ENCODE data around the gene CFAP53.
"Not testable (repeated sequence)": the region's sequence is repeated elsewhere in the genome, so short reads cannot be mapped to it uniquely, and the experiment has no call there.

CFAP53 gene

GRCh38 chr18:50299626-50300388 lies 33.5 kb upstream of the CFAP53 start:
- Histone ChIP-seq H3K27ac (ENCODE audit: insufficient read depth in 1 of 2, low read depth in 1 of 2, low read length in 2 of 2, poor library complexity in 1 of 2, severe bottlenecking in 2 of 2) (no peak overlapping the region), H3K9me3 (ENCODE audit: control extremely low read depth in 1 of 5, control insufficient read depth in 4 of 5, insufficient read depth in 2 of 5, low read depth in 1 of 5, low read length in 4 of 5) (peaks cover 0 to 4% (median 4%) of the 10 kb centered on the region in 5 experiments), H3K4me1 (ENCODE audit: control extremely low read depth in 1 of 4, control insufficient read depth in 4 of 4, insufficient read depth in 4 of 4, low read length in 3 of 4) (peaks cover 0 to 12% (median 8%) of the 10 kb centered on the region in 4 experiments), H3K36me3 (ENCODE audit: control insufficient read depth in 4 of 4, insufficient read depth in 4 of 4, low read length in 3 of 4) (no peaks in the 10 kb centered on the region), H3K27me3 (replicated peaks in 2 of 5; ENCODE audit: control insufficient read depth in 4 of 5, insufficient read depth in 5 of 5, low read length in 4 of 5) (peaks cover 5 to 50% (median 11%) of the 10 kb centered on the region in 5 experiments), H3K4me3 (ENCODE audit: control insufficient read depth in 1 of 7, extremely low read depth in 1 of 7, insufficient read depth in 4 of 7, low read depth in 2 of 7, low read length in 6 of 7) (no peak overlapping the region)
- DNase-seq = no peak
- CTCF ChIA-PET = no interaction called here
- WGBS (ENCODE audit: insufficient coverage) = 82% methylated on average over 7 of the region's 7 CpGs
- POLR2A ChIA-PET = no interaction called here

- H3K4me1 ChIP-seq (ENCODE audit: control extremely low read depth in 1 of 4, control insufficient read depth in 4 of 4, insufficient read depth in 4 of 4, low read length in 3 of 4) = peaks cover 0 to 12% (median 8%) of the 10 kb centered on the region in 4 experiments
- CTCF ChIA-PET = interaction anchor here (1.0 to 1.5 kb wide), 2 partner anchors 10 to 57 kb away, joined by 3 to 4 read pairs; no protein-coding TSS in a partner anchor
- POLR2A ChIA-PET = no interaction called here
- H3K27me3 ChIP-seq (replicated peaks in 2 of 5; ENCODE audit: control insufficient read depth in 4 of 5, insufficient read depth in 5 of 5, low read length in 4 of 5) = peaks cover 5 to 47% (median 11%) of the 10 kb centered on the region in 5 experiments
- peaks cover 0 to 4% (median 4%) of the 10 kb centered on the region in 5 experiments for H3K9me3 ChIP-seq (ENCODE audit: control extremely low read depth in 1 of 5, control insufficient read depth in 4 of 5, insufficient read depth in 2 of 5, low read depth in 1 of 5, low read length in 4 of 5)
- H3K27ac ChIP-seq (ENCODE audit: insufficient read depth in 1 of 2, low read depth in 1 of 2, low read length in 2 of 2, poor library complexity in 1 of 2, severe bottlenecking in 2 of 2) = no peak overlapping the region
- 33% methylated on average over 39 of the region's 49 CpGs for WGBS (ENCODE audit: insufficient coverage)
- peak overlapping the region in 3 of 7 experiments; percentile 51 to 74 (median 67) for H3K4me3 ChIP-seq (ENCODE audit: control insufficient read depth in 1 of 7, extremely low read depth in 1 of 7, insufficient read depth in 4 of 7, low read depth in 2 of 7, low read length in 6 of 7)
- no peak for DNase-seq
- H3K36me3 ChIP-seq (ENCODE audit: control insufficient read depth in 4 of 4, insufficient read depth in 4 of 4, low read length in 3 of 4) = no peaks in the 10 kb centered on the region
Measured at GRCh38 chr18:50298443-50299284, 32.4 kb upstream of the CFAP53 start.

- Histone ChIP-seq H3K27ac (ENCODE audit: insufficient read depth in 1 of 2, low read depth in 1 of 2, low read length in 2 of 2, poor library complexity in 1 of 2, severe bottlenecking in 2 of 2) (no peak overlapping the region), H3K4me1 (ENCODE audit: control extremely low read depth in 1 of 4, control insufficient read depth in 4 of 4, insufficient read depth in 4 of 4, low read length in 3 of 4) (peaks cover 0 to 12% (median 8%) of the 10 kb centered on the region in 4 experiments), H3K36me3 (ENCODE audit: control insufficient read depth in 4 of 4, insufficient read depth in 4 of 4, low read length in 3 of 4) (no peaks in the 10 kb centered on the region), H3K4me3 (ENCODE audit: control insufficient read depth in 1 of 7, extremely low read depth in 1 of 7, insufficient read depth in 4 of 7, low read depth in 2 of 7, low read length in 6 of 7) (peak overlapping the region; percentile 3 to 74 (median 60)), H3K9me3 (ENCODE audit: control extremely low read depth in 1 of 5, control insufficient read depth in 4 of 5, insufficient read depth in 2 of 5, low read depth in 1 of 5, low read length in 4 of 5) (peaks cover 0 to 4% (median 4%) of the 10 kb centered on the region in 5 experiments), H3K27me3 (replicated peaks in 2 of 5; ENCODE audit: control insufficient read depth in 4 of 5, insufficient read depth in 5 of 5, low read length in 4 of 5) (peaks cover 5 to 40% (median 11%) of the 10 kb centered on the region in 5 experiments)
- CTCF ChIA-PET = interaction anchor here (0.6 to 1.5 kb wide), 4 partner anchors 10 to 978 kb away, joined by 3 to 4 read pairs (median 4); no protein-coding TSS in a partner anchor
- POLR2A ChIA-PET = no interaction called here
- WGBS (ENCODE audit: insufficient coverage) = 13% methylated on average over 21 of the region's 28 CpGs
- peak; percentile 84 to 93 (median 92) for DNase-seq
Measured at GRCh38 chr18:50297621-50298442, 31.5 kb upstream of the CFAP53 start.

GRCh38 chr18:50293039-50293438 lies 26.7 kb upstream of the CFAP53 start:
- DNase-seq = no peak
- Histone ChIP-seq H3K36me3 (ENCODE audit: control insufficient read depth in 4 of 4, insufficient read depth in 4 of 4, low read length in 3 of 4) (no peaks in the 10 kb centered on the region), H3K27me3 (replicated peaks in 2 of 5; ENCODE audit: control insufficient read depth in 4 of 5, insufficient read depth in 5 of 5, low read length in 4 of 5) (peaks cover 0 to 2% (median 0%) of the 10 kb centered on the region in 5 experiments), H3K4me3 (ENCODE audit: control insufficient read depth in 1 of 7, extremely low read depth in 1 of 7, insufficient read depth in 4 of 7, low read depth in 2 of 7, low read length in 6 of 7) (no peak overlapping the region), H3K9me3 (ENCODE audit: control extremely low read depth in 1 of 5, control insufficient read depth in 4 of 5, insufficient read depth in 2 of 5, low read depth in 1 of 5, low read length in 4 of 5) (no peaks in the 10 kb centered on the region), H3K4me1 (ENCODE audit: control extremely low read depth in 1 of 4, control insufficient read depth in 4 of 4, insufficient read depth in 4 of 4, low read length in 3 of 4) (peaks cover 2 to 10% (median 5%) of the 10 kb centered on the region in 4 experiments), H3K27ac (ENCODE audit: insufficient read depth in 1 of 2, low read depth in 1 of 2, low read length in 2 of 2, poor library complexity in 1 of 2, severe bottlenecking in 2 of 2) (no peak overlapping the region)
- ChIA-PET CTCF (interaction anchor here (1.3 kb wide), 1 partner anchor 15 kb away, joined by 3 read pairs; no protein-coding TSS in a partner anchor), POLR2A (no interaction called here)
- 100% methylated on average over 1 of the region's 1 CpG for WGBS (ENCODE audit: insufficient coverage)

- H3K4me1 ChIP-seq (ENCODE audit: control extremely low read depth in 1 of 4, control insufficient read depth in 4 of 4, insufficient read depth in 4 of 4, low read length in 3 of 4) = peaks cover 2 to 16% (median 13%) of the 10 kb centered on the region in 4 experiments
- no peak overlapping the region for H3K27ac ChIP-seq (ENCODE audit: insufficient read depth in 1 of 2, low read depth in 1 of 2, low read length in 2 of 2, poor library complexity in 1 of 2, severe bottlenecking in 2 of 2)
- no peaks in the 10 kb centered on the region for H3K9me3 ChIP-seq (ENCODE audit: control extremely low read depth in 1 of 5, control insufficient read depth in 4 of 5, insufficient read depth in 2 of 5, low read depth in 1 of 5, low read length in 4 of 5)
- WGBS (ENCODE audit: insufficient coverage) = 93% methylated on average over 3 of the region's 4 CpGs
- no peak overlapping the region for H3K4me3 ChIP-seq (ENCODE audit: control insufficient read depth in 1 of 7, extremely low read depth in 1 of 7, insufficient read depth in 4 of 7, low read depth in 2 of 7, low read length in 6 of 7)
- peaks cover 0 to 2% (median 0%) of the 10 kb centered on the region in 5 experiments for H3K27me3 ChIP-seq (replicated peaks in 2 of 5; ENCODE audit: control insufficient read depth in 4 of 5, insufficient read depth in 5 of 5, low read length in 4 of 5)
- POLR2A ChIA-PET = no interaction called here
- no peak for DNase-seq
- CTCF ChIA-PET = interaction anchor here (0.9 to 1.5 kb wide), 3 partner anchors 10 to 47 kb away, joined by 3 to 4 read pairs (median 4); no protein-coding TSS in a partner anchor
- H3K36me3 ChIP-seq (ENCODE audit: control insufficient read depth in 4 of 4, insufficient read depth in 4 of 4, low read length in 3 of 4) = peaks cover under 1 to 22% (median 13%) of the 10 kb centered on the region in 4 experiments
Measured at GRCh38 chr18:50289108-50289443, 22.8 kb upstream of the CFAP53 start.

- WGBS (ENCODE audit: insufficient coverage) = 40% methylated on average over 1 of the region's 21 CpGs
- POLR2A ChIA-PET; H3K27me3 ChIP-seq (replicated peaks in 2 of 5; ENCODE audit: control insufficient read depth in 4 of 5, insufficient read depth in 5 of 5, low read length in 4 of 5); DNase-seq; H3K9me3 ChIP-seq (ENCODE audit: control extremely low read depth in 1 of 5, control insufficient read depth in 4 of 5, insufficient read depth in 2 of 5, low read depth in 1 of 5, low read length in 4 of 5): not testable (repeated sequence)
- CTCF ChIA-PET = interaction anchor here (0.9 to 1.5 kb wide), 3 partner anchors 10 to 48 kb away, joined by 3 to 4 read pairs (median 4); no protein-coding TSS in a partner anchor
- H3K4me1 ChIP-seq (ENCODE audit: control extremely low read depth in 1 of 4, control insufficient read depth in 4 of 4, insufficient read depth in 4 of 4, low read length in 3 of 4) = peaks cover 2 to 16% (median 13%) of the 10 kb centered on the region in 4 experiments
- peak overlapping the region; percentile 67 to 87 for H3K27ac ChIP-seq (ENCODE audit: insufficient read depth in 1 of 2, low read depth in 1 of 2, low read length in 2 of 2, poor library complexity in 1 of 2, severe bottlenecking in 2 of 2)
- peak overlapping the region; percentile 85 to 98 (median 98) for H3K4me3 ChIP-seq (ENCODE audit: control insufficient read depth in 1 of 7, extremely low read depth in 1 of 7, insufficient read depth in 4 of 7, low read depth in 2 of 7, low read length in 6 of 7)
- H3K36me3 ChIP-seq (ENCODE audit: control insufficient read depth in 4 of 4, insufficient read depth in 4 of 4, low read length in 3 of 4) = peaks cover 2 to 27% (median 18%) of the 10 kb centered on the region in 4 experiments
Measured at GRCh38 chr18:50288348-50289107, 22.2 kb upstream of the CFAP53 start.

Measured in common myeloid progenitor, CD34-positive (primary cell).